B cell (primary cell): Measurements from ENCODE around the gene AGAP9.
"Not testable (repeated sequence)": the region's sequence is repeated elsewhere in the genome, so short reads cannot be mapped to it uniquely, and the experiment has no call there.

Experiments used
- EZH2 ChIP-seq: IDR thresholded peaks from 2 replicates; pipeline ENCODE4 v1.6.1; 2012; ENCODE audit warnings: borderline replicate concordance, low read depth, mild to moderate bottlenecking, moderate library complexity, low read length; ENCODE audit not compliant: insufficient read depth, poor library complexity, severe bottlenecking
- TF ChIP-seq, protein P1 (sequence below): fragments of 200-600 bp; IDR thresholded peaks from one replicate; pipeline ENCODE4 v1.8.0; 2022; ENCODE audit warnings: antibody characterized with exemption, mild to moderate bottlenecking

DNA sequence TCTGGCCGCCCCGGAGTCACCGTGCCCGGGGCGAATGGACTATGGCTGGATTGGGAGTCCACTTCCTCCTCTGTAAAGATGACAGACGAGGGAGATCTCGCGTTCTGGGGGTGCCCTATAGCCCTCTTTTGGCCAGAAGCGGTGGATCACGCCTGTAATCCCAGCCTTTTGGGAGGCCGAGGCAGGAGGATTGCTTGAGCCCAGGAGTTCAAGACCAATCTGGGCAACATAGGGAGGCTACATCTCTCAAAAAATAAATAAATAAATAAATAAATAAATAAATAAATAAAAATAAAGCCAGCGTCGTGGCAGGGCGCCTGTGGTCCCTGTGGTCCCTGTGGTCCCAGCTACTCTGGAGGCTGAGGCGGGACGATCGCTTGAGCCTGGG is 30.4 kb upstream of the AGAP9 start:
- TF ChIP-seq, protein P1, sequence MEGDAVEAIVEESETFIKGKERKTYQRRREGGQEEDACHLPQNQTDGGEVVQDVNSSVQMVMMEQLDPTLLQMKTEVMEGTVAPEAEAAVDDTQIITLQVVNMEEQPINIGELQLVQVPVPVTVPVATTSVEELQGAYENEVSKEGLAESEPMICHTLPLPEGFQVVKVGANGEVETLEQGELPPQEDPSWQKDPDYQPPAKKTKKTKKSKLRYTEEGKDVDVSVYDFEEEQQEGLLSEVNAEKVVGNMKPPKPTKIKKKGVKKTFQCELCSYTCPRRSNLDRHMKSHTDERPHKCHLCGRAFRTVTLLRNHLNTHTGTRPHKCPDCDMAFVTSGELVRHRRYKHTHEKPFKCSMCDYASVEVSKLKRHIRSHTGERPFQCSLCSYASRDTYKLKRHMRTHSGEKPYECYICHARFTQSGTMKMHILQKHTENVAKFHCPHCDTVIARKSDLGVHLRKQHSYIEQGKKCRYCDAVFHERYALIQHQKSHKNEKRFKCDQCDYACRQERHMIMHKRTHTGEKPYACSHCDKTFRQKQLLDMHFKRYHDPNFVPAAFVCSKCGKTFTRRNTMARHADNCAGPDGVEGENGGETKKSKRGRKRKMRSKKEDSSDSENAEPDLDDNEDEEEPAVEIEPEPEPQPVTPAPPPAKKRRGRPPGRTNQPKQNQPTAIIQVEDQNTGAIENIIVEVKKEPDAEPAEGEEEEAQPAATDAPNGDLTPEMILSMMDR: not testable (repeated sequence)
- not testable (repeated sequence) for TF ChIP-seq EZH2
